NOMO-1 treated with dmso at 0.1 percent for 144 hours (cell line): ENCODE data around the gene GAPDHS.

ENCODE experiments used
- DNase-seq: peaks from one replicate; lab custom pipeline; 2025; ENCODE audit not compliant: unreplicated experiment; lab: John Stamatoyannopoulos, UW

The GAPDHS gene

DNA sequence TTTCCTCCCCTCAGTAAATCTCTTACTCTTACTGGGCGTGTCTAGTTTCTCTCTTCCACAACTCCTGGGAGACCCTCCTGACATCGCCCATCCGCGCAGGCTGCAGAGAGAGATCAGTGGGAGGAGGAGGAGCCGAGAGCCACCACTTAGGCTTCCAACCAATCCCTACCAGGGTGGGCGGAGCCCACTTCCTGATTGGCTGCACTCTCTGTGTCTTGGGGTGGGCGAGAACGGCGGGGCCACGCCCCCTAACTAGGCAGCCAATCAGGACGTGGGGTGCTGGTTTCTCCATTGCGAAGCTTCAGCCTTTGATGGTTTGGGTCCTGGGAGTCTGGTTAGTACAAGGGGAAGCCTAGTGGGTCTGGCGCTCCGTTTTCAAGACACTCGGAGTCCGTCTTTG is 52.6 kb downstream of the GAPDHS start, which contains the start of gene PMIS2:
PMIS2 (plus strand) TSS at position 326 of the 400 bp plus-strand sequence. CDS start 87 bp downstream, outside the sequence.
- DNase-seq, result no peak

DNA sequence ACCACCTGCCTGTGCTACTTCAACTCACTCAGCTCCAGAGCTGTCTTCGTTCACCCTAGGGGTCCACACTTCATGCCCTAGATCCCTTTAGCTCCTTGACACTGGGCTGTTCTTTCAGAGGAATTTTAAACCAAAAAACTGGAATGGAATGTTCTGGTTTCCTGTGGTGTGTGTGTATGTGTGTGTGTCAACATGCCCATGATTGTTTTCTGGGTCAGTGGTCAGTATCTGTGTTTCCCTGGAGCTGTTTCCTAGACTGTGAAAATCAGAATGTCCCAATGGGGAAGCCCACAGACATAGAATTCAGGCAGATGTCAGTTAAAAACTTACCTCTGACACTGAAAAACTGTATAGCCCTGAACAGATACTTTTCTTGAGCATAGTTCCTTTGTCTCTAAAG is 54.1 kb downstream of the GAPDHS start:
- DNase-seq, result no peak

DNA sequence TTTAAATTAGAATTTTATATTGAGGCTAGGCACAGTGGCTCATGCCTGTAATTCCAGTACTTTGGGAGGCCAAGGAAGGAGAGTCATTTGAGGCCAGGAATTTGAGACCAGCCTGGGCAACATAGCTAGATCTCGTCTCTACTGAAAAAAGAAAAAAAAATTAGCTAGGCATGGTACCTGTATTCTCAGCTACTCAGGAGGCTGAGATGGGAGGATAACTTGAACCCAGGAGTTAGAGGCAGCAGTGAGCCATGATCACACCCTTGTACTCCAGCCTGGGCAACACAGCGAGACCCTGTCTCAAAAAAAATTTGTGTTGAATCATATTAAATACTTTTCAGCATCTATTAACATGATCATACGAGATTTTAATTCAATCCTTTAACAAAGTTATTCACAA is 57.6 kb downstream of the GAPDHS start:
- no peak for DNase-seq

- no peak for DNase-seq
Observed at GRCh38 chr19:35592226-35592625, 59.0 kb downstream of the GAPDHS start.
